ENCODE results near the gene SURF1. TPM values are rescaled to one million over a fixed set of nuclear protein-coding genes. Genes with fewer than 3 reads are reported as not detected.

Gene SURF1
- total RNA-seq, 2 donors from 2014 or later, result 45.1 to 54.4 TPM

DNA sequence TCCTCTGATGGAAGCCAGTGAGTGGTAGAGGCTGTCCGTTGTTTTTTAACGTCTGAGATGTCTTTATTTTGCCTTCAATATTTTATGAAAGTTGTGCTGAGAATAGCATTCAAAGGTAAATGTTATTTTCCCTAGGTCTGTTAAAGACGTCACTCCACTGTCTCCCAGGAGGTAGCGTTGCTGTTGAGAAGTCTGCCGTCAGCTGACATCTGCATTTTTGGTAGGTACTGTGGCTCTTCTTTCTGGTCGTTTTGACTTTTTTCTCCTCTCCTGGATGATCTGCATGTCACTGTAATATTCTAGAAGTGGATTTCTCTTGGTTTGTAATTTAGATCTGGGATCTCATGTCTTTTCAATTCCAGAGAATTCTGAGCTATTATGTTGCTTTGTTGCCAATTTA is 46.7 kb downstream of the SURF1 start:
- no peak overlapping the region for H3K27ac Mint-ChIP-seq

DNA sequence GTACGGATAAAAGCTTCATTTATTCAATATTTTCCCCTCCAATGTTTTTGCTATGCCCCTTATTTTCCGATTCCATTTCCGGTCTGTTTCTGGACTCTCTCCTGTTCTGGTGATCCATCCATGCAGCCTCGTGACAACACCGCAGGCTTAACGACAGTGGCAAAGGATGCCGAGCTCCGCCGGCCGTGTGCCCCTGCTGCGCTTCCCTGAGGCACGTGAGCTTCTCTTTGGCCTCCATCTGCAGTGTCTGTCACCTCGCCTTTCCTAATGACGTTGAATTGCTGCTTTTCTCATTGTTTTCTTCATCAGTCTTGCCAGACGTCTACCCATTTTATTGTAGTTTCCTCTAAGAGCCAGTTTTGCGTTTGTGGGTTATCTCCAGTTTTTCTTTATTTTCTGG is 49.0 kb downstream of the SURF1 start:
- Mint-ChIP-seq H3K36me3 (ENCODE audit: low read depth) (no peaks in the 10 kb centered on the region), H3K9me3 (peaks cover 13% of the 10 kb centered on the region), H3K27ac (no peak overlapping the region), H3K4me1 (no peaks in the 10 kb centered on the region), H3K27me3 (ENCODE audit: insufficient read depth) (peaks cover 15% of the 10 kb centered on the region), H3K4me3 (no peak overlapping the region)
- Histone ChIP-seq H3K4me3 (ENCODE audit: low read length) (no peak overlapping the region), H3K4me1 (ENCODE audit: control insufficient read depth, insufficient read depth, low read length) (no peaks in the 10 kb centered on the region), H3K9me3 (ENCODE audit: control insufficient read depth, low read length) (peaks cover 8% of the 10 kb centered on the region), H3K27ac (ENCODE audit: low read depth, low read length) (no peak overlapping the region), H3K9ac (ENCODE audit: extremely low read depth, low read length, poor library complexity, severe bottlenecking) (no peak overlapping the region), H3K27me3 (ENCODE audit: control insufficient read depth, insufficient read depth, low read length, poor library complexity, severe bottlenecking) (no peaks in the 10 kb centered on the region), H3K36me3 (ENCODE audit: control insufficient read depth, insufficient read depth, low read length) (no peaks in the 10 kb centered on the region)
- no peak for DNase-seq
- 85 to 88% methylated on average over 15 to 16 of the region's 16 CpGs for WGBS, 2 experiments (ENCODE audit: insufficient coverage in 1 of 2, insufficient read length in 1 of 2)
- TF ChIP-seq, protein P1, sequence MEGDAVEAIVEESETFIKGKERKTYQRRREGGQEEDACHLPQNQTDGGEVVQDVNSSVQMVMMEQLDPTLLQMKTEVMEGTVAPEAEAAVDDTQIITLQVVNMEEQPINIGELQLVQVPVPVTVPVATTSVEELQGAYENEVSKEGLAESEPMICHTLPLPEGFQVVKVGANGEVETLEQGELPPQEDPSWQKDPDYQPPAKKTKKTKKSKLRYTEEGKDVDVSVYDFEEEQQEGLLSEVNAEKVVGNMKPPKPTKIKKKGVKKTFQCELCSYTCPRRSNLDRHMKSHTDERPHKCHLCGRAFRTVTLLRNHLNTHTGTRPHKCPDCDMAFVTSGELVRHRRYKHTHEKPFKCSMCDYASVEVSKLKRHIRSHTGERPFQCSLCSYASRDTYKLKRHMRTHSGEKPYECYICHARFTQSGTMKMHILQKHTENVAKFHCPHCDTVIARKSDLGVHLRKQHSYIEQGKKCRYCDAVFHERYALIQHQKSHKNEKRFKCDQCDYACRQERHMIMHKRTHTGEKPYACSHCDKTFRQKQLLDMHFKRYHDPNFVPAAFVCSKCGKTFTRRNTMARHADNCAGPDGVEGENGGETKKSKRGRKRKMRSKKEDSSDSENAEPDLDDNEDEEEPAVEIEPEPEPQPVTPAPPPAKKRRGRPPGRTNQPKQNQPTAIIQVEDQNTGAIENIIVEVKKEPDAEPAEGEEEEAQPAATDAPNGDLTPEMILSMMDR (conservative IDR thresholded peaks at IDR 0.05), result no peak

More for the DNA sequence above, 46.7 kb downstream of the SURF1 start:
- DNase-seq, result no peak
- WGBS, 2 experiments (ENCODE audit: insufficient coverage in 1 of 2, insufficient read length in 1 of 2), result 90 to 93% methylated on average over 4 to 6 of the region's 6 CpGs
- Histone ChIP-seq H3K27ac (ENCODE audit: low read depth, low read length) (no peak overlapping the region), H3K27me3 (ENCODE audit: control insufficient read depth, insufficient read depth, low read length, poor library complexity, severe bottlenecking) (no peaks in the 10 kb centered on the region), H3K4me3 (ENCODE audit: low read length) (no peak overlapping the region), H3K9ac (ENCODE audit: extremely low read depth, low read length, poor library complexity, severe bottlenecking) (no peak overlapping the region), H3K9me3 (ENCODE audit: control insufficient read depth, low read length) (peaks cover 8% of the 10 kb centered on the region), H3K36me3 (ENCODE audit: control insufficient read depth, insufficient read depth, low read length) (no peaks in the 10 kb centered on the region), H3K4me1 (ENCODE audit: control insufficient read depth, insufficient read depth, low read length) (no peaks in the 10 kb centered on the region)
- H3K9me3 Mint-ChIP-seq, result peaks cover 13% of the 10 kb centered on the region
- H3K36me3 Mint-ChIP-seq (ENCODE audit: low read depth), result no peaks in the 10 kb centered on the region
- no peak overlapping the region for H3K4me3 Mint-ChIP-seq
- H3K27me3 Mint-ChIP-seq (ENCODE audit: insufficient read depth), result peaks cover 15% of the 10 kb centered on the region
- H3K4me1 Mint-ChIP-seq, result no peaks in the 10 kb centered on the region
- TF ChIP-seq, protein P1 (conservative IDR thresholded peaks at IDR 0.05), result no peak

DNA sequence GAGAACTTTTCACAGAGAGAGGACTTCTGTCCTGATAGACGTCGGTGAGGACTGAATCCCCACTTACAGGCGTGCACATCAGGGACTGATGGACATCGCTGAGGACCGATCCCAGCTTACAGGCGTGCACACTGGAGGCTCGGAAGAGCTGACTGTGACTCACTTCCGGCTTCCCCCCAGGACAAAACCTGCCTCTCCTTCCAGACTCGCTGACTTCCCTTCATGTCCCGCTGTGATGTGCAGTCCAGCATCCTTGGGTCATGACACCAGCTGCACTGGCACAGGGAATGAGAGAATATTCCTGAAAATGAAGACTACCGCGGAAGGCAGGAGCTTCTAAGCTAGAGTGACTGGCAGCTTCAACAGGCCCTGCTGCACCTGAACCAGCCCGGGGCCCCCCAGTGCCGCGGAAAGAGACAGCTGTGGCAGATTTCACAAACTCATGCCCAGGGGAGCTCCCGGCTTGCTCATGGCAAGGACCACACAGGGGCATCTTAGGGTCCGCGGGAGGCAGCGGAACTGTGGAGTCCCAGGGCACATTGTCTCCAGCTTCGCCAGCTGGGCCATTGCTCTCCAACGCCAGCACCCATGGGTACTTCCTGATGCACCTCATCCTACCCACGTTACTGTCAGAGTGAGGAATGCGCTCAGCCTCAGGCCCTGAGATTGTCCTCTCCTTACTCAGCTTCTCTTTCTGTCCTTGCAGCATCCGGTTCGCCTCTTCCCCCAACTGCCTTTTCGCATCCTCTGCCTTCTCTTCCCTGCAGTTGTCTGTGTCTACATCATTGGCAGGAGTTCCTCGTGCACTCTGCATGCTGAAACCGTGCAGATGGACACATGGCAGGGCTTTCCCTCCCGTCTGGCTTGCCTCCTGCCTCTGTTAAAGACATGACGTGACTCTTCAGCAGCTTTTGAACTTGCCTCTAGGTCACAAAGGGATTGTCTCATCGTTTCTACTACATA is 49.8 kb downstream of the SURF1 start:
- WGBS, 2 experiments (ENCODE audit: insufficient coverage in 1 of 2, insufficient read length in 1 of 2), result 89 to 91% methylated on average over 20 to 31 of the region's 31 CpGs
- no peaks in the 10 kb centered on the region for H3K36me3 ChIP-seq (ENCODE audit: control insufficient read depth, insufficient read depth, low read length)
- no peak overlapping the region for H3K9ac ChIP-seq (ENCODE audit: extremely low read depth, low read length, poor library complexity, severe bottlenecking)
- no peak overlapping the region for H3K27ac ChIP-seq (ENCODE audit: low read depth, low read length)
- peaks cover 15% of the 10 kb centered on the region for H3K27me3 Mint-ChIP-seq (ENCODE audit: insufficient read depth)
- H3K9me3 Mint-ChIP-seq, result peaks cover 13% of the 10 kb centered on the region
- peaks cover 8% of the 10 kb centered on the region for H3K9me3 ChIP-seq (ENCODE audit: control insufficient read depth, low read length)
- H3K4me3 Mint-ChIP-seq, result no peak overlapping the region
- TF ChIP-seq, protein P1 (conservative IDR thresholded peaks at IDR 0.05), result no peak
- no peaks in the 10 kb centered on the region for H3K4me1 ChIP-seq (ENCODE audit: control insufficient read depth, insufficient read depth, low read length)
- no peaks in the 10 kb centered on the region for H3K4me1 Mint-ChIP-seq
- no peak overlapping the region for H3K4me3 ChIP-seq (ENCODE audit: low read length)
- no peak overlapping the region for H3K27ac Mint-ChIP-seq
- H3K27me3 ChIP-seq (ENCODE audit: control insufficient read depth, insufficient read depth, low read length, poor library complexity, severe bottlenecking), result no peaks in the 10 kb centered on the region
- no peaks in the 10 kb centered on the region for H3K36me3 Mint-ChIP-seq (ENCODE audit: low read depth)
- no peak for DNase-seq

Measured in endodermal cell (in vitro differentiated cells).